Measurements from ENCODE around the gene PCDHA2. TPM values are rescaled to one million over a fixed set of nuclear protein-coding genes. Genes with fewer than 3 reads are reported as not detected.

Gene PCDHA2
- total and polyA plus RNA-seq, 2 donors (not counting 3 experiments of a cell fraction or from before 2014, with no cell fraction given), result not detected

GRCh38 chr5:140764177-140764973, 30.3 kb upstream of the PCDHA2 start:
- Histone ChIP-seq H3K27ac (ENCODE audit: insufficient read depth, low read depth, low read length) (no peak overlapping the region), H3K27me3 (ENCODE audit: control insufficient read depth in 2 of 2, insufficient read depth in 2 of 2, low read length in 2 of 2) (no peaks in the 10 kb centered on the region), H3K4me2 (ENCODE audit: insufficient read depth, low read length) (no peak overlapping the region), H3K9me3 (replicated peaks; ENCODE audit: control insufficient read depth, insufficient read depth, low read length) (peaks cover 2% of the 10 kb centered on the region), H3K4me1 (ENCODE audit: control insufficient read depth, extremely low read depth, insufficient read depth, low read length) (no peaks in the 10 kb centered on the region), H4K20me1 (replicated peaks; ENCODE audit: control insufficient read depth, extremely low read depth, insufficient read depth, low read length) (no peaks in the 10 kb centered on the region), H3K4me3 (replicated peaks in 1 of 3; ENCODE audit: insufficient read depth in 1 of 3, low read depth in 1 of 3, low read length in 3 of 3) (no peak overlapping the region), H3K36me3 (ENCODE audit: control insufficient read depth in 2 of 2, extremely low read depth in 1 of 2, insufficient read depth in 2 of 2, low read length in 2 of 2) (no peaks in the 10 kb centered on the region), H3K79me2 (ENCODE audit: control insufficient read depth, insufficient read depth, low read length) (no peaks in the 10 kb centered on the region), H3K9me1 (replicated peaks; ENCODE audit: control insufficient read depth, extremely low read depth, insufficient read depth, low read length) (no peaks in the 10 kb centered on the region), H3K9ac (replicated peaks; ENCODE audit: extremely low read depth, insufficient read depth, low read length) (no peak overlapping the region), H2AFZ (ENCODE audit: low read depth, low read length) (no peak overlapping the region)
- FAIRE-seq (no peak), DNase-seq (ENCODE audit: low read depth, low spot score) (peak; percentile 4)
- dilution Hi-C loops (cut with MboI; ENCODE audit: extremely low pct_ligation_motif_present, low sequenced_read_pairs) (no loop called here), intact Hi-C loops (cut with micrococcal nuclease) (no loop called here)
- ChIA-PET CTCF (no interaction called here), POLR2A (no interaction called here)
- TF ChIP-seq EZH2 (IDR thresholded peaks at IDR 0.05; ENCODE audit: borderline replicate concordance, low read depth, low read length, severe bottlenecking) (no peak), FOS (IDR thresholded peaks at IDR 0.05; ENCODE audit: borderline replicate concordance, insufficient read depth, low read length) (no peak), POLR2A (IDR thresholded peaks at IDR 0.05; ENCODE audit: low read depth, low read length) (no peak), GATA2 (IDR thresholded peaks at IDR 0.05; ENCODE audit: insufficient read depth, insufficient read length, low read depth, low read length) (no peak), JUN (IDR thresholded peaks at IDR 0.05; ENCODE audit: borderline replicate concordance, insufficient read depth, insufficient read length, low read depth) (no peak), MAX (IDR thresholded peaks at IDR 0.05; ENCODE audit: insufficient read depth, insufficient read length) (no peak)
- TF ChIP-seq, protein P1, sequence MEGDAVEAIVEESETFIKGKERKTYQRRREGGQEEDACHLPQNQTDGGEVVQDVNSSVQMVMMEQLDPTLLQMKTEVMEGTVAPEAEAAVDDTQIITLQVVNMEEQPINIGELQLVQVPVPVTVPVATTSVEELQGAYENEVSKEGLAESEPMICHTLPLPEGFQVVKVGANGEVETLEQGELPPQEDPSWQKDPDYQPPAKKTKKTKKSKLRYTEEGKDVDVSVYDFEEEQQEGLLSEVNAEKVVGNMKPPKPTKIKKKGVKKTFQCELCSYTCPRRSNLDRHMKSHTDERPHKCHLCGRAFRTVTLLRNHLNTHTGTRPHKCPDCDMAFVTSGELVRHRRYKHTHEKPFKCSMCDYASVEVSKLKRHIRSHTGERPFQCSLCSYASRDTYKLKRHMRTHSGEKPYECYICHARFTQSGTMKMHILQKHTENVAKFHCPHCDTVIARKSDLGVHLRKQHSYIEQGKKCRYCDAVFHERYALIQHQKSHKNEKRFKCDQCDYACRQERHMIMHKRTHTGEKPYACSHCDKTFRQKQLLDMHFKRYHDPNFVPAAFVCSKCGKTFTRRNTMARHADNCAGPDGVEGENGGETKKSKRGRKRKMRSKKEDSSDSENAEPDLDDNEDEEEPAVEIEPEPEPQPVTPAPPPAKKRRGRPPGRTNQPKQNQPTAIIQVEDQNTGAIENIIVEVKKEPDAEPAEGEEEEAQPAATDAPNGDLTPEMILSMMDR (IDR thresholded peaks at IDR 0.05; ENCODE audit: extremely low read depth in 1 of 2, insufficient read depth in 1 of 2, low read depth in 1 of 2, low read length in 2 of 2), result no peak
- BruUV-seq (replicated peaks), result no TSS peak

Data from endothelial cell of umbilical vein (primary cell).